ENCODE measurements around the gene MATN4. TPM values are rescaled to one million over a fixed set of nuclear protein-coding genes. Genes with fewer than 3 reads are reported as not detected.
A peak's percentile ranks its signal among the peaks of the same experiment; 100 is the strongest.

Gene MATN4
- total and polyA plus RNA-seq, 7 experiments from 2014 or later = 2.3 TPM; not detected in 6

GRCh38 chr20:45316150-45317080 is 8.3 kb upstream of the MATN4 start:
- ATAC-seq (no peak), DNase-seq (no peak)
- Histone ChIP-seq H3K36me3 (ENCODE audit: control insufficient read depth in 2 of 3, insufficient read depth in 3 of 3, low read length in 3 of 3) (no peaks in the 10 kb centered on the region), H3K27me3 (ENCODE audit: control insufficient read depth in 2 of 2, insufficient read depth in 2 of 2, low read length in 2 of 2) (no peaks in the 10 kb centered on the region), H3K27ac (ENCODE audit: low read depth, low read length) (no peak overlapping the region), H3K9me3 (ENCODE audit: control insufficient read depth in 2 of 3, low read length in 3 of 3) (no peaks in the 10 kb centered on the region), H3K4me1 (ENCODE audit: control insufficient read depth in 2 of 2, insufficient read depth in 2 of 2, low read length in 2 of 2) (peaks cover 15 to 16% of the 10 kb centered on the region in 2 donors), H3K4me3 (ENCODE audit: low read length) (no peak overlapping the region)
- CTCF ChIA-PET = interaction anchor here (7.3 kb wide), 1 partner anchor 454 kb away, joined by 67 read pairs; no protein-coding TSS in a partner anchor
- Mint-ChIP-seq H3K27me3 (peaks cover 27 to 44% (median 42%) of the 10 kb centered on the region in 5 donors), H3K27ac (no peak overlapping the region), H3K9me3 (peaks cover 0 to 1% (median 0%) of the 10 kb centered on the region in 11 donors), H3K36me3 (peaks cover 0 to 6% (median 0%) of the 10 kb centered on the region in 5 donors), H3K4me3 (peak overlapping the region in 2 of 10 donors; percentile 46 to 79), H3K4me1 (peaks cover 14 to 49% (median 26%) of the 10 kb centered on the region in 7 donors)
- intact Hi-C loops (cut with micrococcal nuclease) = no loop called here
- POLR2A ChIA-PET = no interaction called here

- no peak overlapping the region for H3K27ac Mint-ChIP-seq
- ChIA-PET POLR2A (no interaction called here), CTCF (interaction anchor here (0.6 to 7.3 kb wide), 2 partner anchors 455 to 462 kb away, joined by 3 to 67 read pairs; no protein-coding TSS in a partner anchor)
- peaks cover 0 to 6% (median 0%) of the 10 kb centered on the region in 5 donors for H3K36me3 Mint-ChIP-seq
- Histone ChIP-seq H3K27ac (ENCODE audit: low read depth, low read length) (no peak overlapping the region), H3K36me3 (ENCODE audit: control insufficient read depth in 2 of 3, insufficient read depth in 3 of 3, low read length in 3 of 3) (no peaks in the 10 kb centered on the region), H3K9me3 (ENCODE audit: control insufficient read depth in 2 of 3, low read length in 3 of 3) (no peaks in the 10 kb centered on the region), H3K27me3 (ENCODE audit: control insufficient read depth in 2 of 2, insufficient read depth in 2 of 2, low read length in 2 of 2) (no peaks in the 10 kb centered on the region), H3K4me3 (ENCODE audit: low read length) (no peak overlapping the region), H3K4me1 (ENCODE audit: control insufficient read depth in 2 of 2, insufficient read depth in 2 of 2, low read length in 2 of 2) (peaks cover 10 to 12% of the 10 kb centered on the region in 2 donors)
- intact Hi-C loops (cut with micrococcal nuclease) = no loop called here
- H3K4me1 Mint-ChIP-seq = peaks cover 21 to 46% (median 24%) of the 10 kb centered on the region in 7 donors
- peak overlapping the region in 1 of 10 donors; percentile 27 for H3K4me3 Mint-ChIP-seq
- peaks cover 27 to 51% (median 50%) of the 10 kb centered on the region in 5 donors for H3K27me3 Mint-ChIP-seq
- H3K9me3 Mint-ChIP-seq = peaks cover 0 to 1% (median 0%) of the 10 kb centered on the region in 11 donors
- no peak for ATAC-seq
- DNase-seq = no peak
These were observed 7.6 kb upstream of the MATN4 start for GRCh38 chr20:45315672-45316071.

DNA sequence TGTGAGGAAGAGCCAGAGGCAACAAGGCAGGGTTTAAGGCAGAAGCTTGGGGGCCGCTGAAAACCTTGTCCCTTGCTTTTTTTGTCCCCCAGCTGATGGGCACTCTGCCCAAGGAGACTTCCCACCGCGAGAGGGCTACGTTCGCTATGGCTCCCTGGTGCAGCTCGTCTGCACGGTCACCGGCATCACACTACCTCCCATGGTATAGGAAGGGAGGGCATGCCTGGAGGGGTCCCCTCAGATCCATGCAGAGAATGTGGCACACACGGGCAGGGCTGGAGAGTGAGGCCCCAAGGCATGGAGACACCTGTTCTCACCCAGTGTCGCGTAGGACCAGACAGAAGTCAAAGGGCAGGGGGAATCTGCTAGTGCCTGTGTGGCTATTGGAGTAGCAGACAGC is 5.8 kb upstream of the MATN4 start:
- ChIA-PET POLR2A (no interaction called here), CTCF (no interaction called here)
- Mint-ChIP-seq H3K4me1 (peaks cover 13 to 38% (median 15%) of the 10 kb centered on the region in 7 donors), H3K4me3 (no peak overlapping the region), H3K27ac (no peak overlapping the region), H3K9me3 (peaks cover 0 to 1% (median 0%) of the 10 kb centered on the region in 11 donors), H3K27me3 (peaks cover 27 to 68% (median 60%) of the 10 kb centered on the region in 5 donors), H3K36me3 (peaks cover 0 to 4% (median 0%) of the 10 kb centered on the region in 5 donors)
- Histone ChIP-seq H3K4me1 (ENCODE audit: control insufficient read depth in 2 of 2, insufficient read depth in 2 of 2, low read length in 2 of 2) (peaks cover under 1 to 3% of the 10 kb centered on the region in 2 donors), H3K27me3 (ENCODE audit: control insufficient read depth in 2 of 2, insufficient read depth in 2 of 2, low read length in 2 of 2) (no peaks in the 10 kb centered on the region), H3K4me3 (ENCODE audit: low read length) (no peak overlapping the region), H3K36me3 (ENCODE audit: control insufficient read depth in 2 of 3, insufficient read depth in 3 of 3, low read length in 3 of 3) (no peaks in the 10 kb centered on the region), H3K27ac (ENCODE audit: low read depth, low read length) (no peak overlapping the region), H3K9me3 (ENCODE audit: control insufficient read depth in 2 of 3, low read length in 3 of 3) (no peaks in the 10 kb centered on the region)
- ATAC-seq = no peak
- intact Hi-C loops (cut with micrococcal nuclease) = loop anchor here in 1 of 2 donors (5.0 kb wide), 1 partner anchor 302 kb away; no protein-coding TSS in a partner anchor
- DNase-seq = no peak

DNA sequence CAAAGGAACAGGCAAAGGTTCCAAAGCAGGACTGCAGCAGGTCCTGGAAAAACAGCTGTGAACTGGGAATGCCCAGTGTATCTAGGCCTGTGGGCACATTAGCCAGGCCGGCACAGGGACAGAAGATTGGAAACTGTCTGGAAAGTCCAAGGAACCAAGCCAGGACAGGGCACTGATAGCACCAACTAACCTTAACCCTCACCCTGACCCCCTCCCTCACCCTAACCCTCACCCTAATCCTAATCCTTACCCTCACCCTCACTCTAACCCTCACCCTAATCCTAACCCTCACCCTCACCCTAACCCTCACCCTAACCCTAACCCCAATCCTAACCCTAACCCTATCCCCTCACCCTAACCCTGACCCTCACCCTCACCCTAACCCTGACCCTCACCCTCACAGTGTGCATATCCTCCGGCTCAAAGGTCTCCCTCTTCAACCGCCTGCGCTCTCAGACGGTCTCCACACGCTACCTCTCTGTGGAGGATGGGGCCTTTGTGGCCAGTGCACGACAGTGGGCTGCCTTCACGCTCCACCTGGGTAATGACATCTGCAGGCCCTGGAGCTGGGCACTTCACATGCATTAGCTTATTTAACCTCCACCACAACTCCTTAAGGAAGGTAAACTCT is 5.1 kb upstream of the MATN4 start:
- Mint-ChIP-seq H3K4me3 (no peak overlapping the region), H3K9me3 (peaks cover 0 to 1% (median 0%) of the 10 kb centered on the region in 11 donors), H3K27ac (no peak overlapping the region), H3K36me3 (peaks cover 0 to 3% (median 0%) of the 10 kb centered on the region in 5 donors), H3K4me1 (peaks cover 8 to 30% (median 10%) of the 10 kb centered on the region in 7 donors), H3K27me3 (peaks cover 27 to 68% (median 61%) of the 10 kb centered on the region in 5 donors)
- intact Hi-C loops (cut with micrococcal nuclease) = loop anchor here in 1 of 2 donors (5.0 kb wide), 1 partner anchor 301 kb away; no protein-coding TSS in a partner anchor
- H3K4me1 ChIP-seq (ENCODE audit: control insufficient read depth in 2 of 2, insufficient read depth in 2 of 2, low read length in 2 of 2) = no peaks in the 10 kb centered on the region
- ATAC-seq (peak; percentile 18), DNase-seq (no peak)
- ChIA-PET CTCF (interaction anchor here (0.6 to 0.8 kb wide), 2 partner anchors 124 to 146 kb away, joined by 3 to 5 read pairs; no protein-coding TSS in a partner anchor), POLR2A (no interaction called here)
- H3K36me3 ChIP-seq (ENCODE audit: control insufficient read depth in 2 of 3, insufficient read depth in 3 of 3, low read length in 3 of 3) = no peaks in the 10 kb centered on the region
- no peak overlapping the region for H3K4me3 ChIP-seq (ENCODE audit: low read length)
- no peaks in the 10 kb centered on the region for H3K27me3 ChIP-seq (ENCODE audit: control insufficient read depth in 2 of 2, insufficient read depth in 2 of 2, low read length in 2 of 2)
- H3K9me3 ChIP-seq (ENCODE audit: control insufficient read depth in 2 of 3, low read length in 3 of 3) = no peaks in the 10 kb centered on the region
- no peak overlapping the region for H3K27ac ChIP-seq (ENCODE audit: low read depth, low read length)

GRCh38 chr20:45312241-45312640 is 4.1 kb upstream of the MATN4 start:
- peaks cover 0 to 1% (median 0%) of the 10 kb centered on the region in 11 donors for H3K9me3 Mint-ChIP-seq
- intact Hi-C loops (cut with micrococcal nuclease) = loop anchor here in 1 of 2 donors (5.0 kb wide), 1 partner anchor 300 kb away; no protein-coding TSS in a partner anchor
- peaks cover 7 to 24% (median 10%) of the 10 kb centered on the region in 7 donors for H3K4me1 Mint-ChIP-seq
- Histone ChIP-seq H3K4me1 (ENCODE audit: control insufficient read depth in 2 of 2, insufficient read depth in 2 of 2, low read length in 2 of 2) (no peaks in the 10 kb centered on the region), H3K27me3 (ENCODE audit: control insufficient read depth in 2 of 2, insufficient read depth in 2 of 2, low read length in 2 of 2) (no peaks in the 10 kb centered on the region), H3K36me3 (ENCODE audit: control insufficient read depth in 2 of 3, insufficient read depth in 3 of 3, low read length in 3 of 3) (no peaks in the 10 kb centered on the region), H3K27ac (ENCODE audit: low read depth, low read length) (no peak overlapping the region), H3K4me3 (ENCODE audit: low read length) (no peak overlapping the region), H3K9me3 (ENCODE audit: control insufficient read depth in 2 of 3, low read length in 3 of 3) (no peaks in the 10 kb centered on the region)
- no peak overlapping the region for H3K4me3 Mint-ChIP-seq
- peaks cover 28 to 73% (median 65%) of the 10 kb centered on the region in 5 donors for H3K27me3 Mint-ChIP-seq
- DNase-seq = no peak
- ChIA-PET CTCF (interaction anchor here (0.6 to 1.0 kb wide), 3 partner anchors 19 to 147 kb away, joined by 3 to 6 read pairs (median 5); no protein-coding TSS in a partner anchor), POLR2A (no interaction called here)
- peaks cover 0 to 3% (median 0%) of the 10 kb centered on the region in 5 donors for H3K36me3 Mint-ChIP-seq
- no peak overlapping the region for H3K27ac Mint-ChIP-seq
- ATAC-seq = no peak

DNA sequence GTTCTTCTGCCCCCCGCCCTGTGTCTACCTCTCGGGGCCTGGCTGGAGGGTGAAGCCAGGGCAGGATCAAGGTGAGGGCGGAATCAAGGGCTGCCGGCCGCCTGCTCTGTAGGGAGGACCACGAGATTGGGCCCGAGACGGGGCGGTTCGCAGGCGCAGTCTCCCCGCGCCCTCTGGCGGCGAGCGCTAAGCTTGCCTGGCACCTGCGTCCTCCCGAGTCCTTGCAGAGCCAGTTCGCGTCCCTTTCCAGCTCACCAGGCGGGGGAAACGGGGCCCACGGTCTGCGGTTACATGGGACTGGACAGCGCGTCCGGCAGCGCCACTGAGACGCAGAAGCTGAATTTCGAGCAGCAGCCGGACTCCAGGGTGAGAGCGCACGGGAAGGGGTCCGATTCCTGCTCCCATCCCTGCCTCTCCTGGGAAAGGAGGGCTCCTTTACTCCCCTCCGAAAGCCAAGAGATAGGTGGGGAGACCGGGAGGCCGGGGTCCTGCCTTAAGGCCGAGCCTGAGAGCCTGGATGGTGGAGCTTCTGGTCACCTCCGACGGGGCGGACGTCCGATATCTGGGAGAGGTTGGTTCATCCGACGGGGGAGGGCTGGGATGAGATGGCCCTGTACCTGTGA is 3.6 kb upstream of the MATN4 start:
- Histone ChIP-seq H3K27ac (ENCODE audit: low read depth, low read length) (no peak overlapping the region), H3K9me3 (ENCODE audit: control insufficient read depth in 2 of 3, low read length in 3 of 3) (no peaks in the 10 kb centered on the region), H3K4me1 (ENCODE audit: control insufficient read depth in 2 of 2, insufficient read depth in 2 of 2, low read length in 2 of 2) (no peaks in the 10 kb centered on the region), H3K27me3 (ENCODE audit: control insufficient read depth in 2 of 2, insufficient read depth in 2 of 2, low read length in 2 of 2) (no peaks in the 10 kb centered on the region), H3K36me3 (ENCODE audit: control insufficient read depth in 2 of 3, insufficient read depth in 3 of 3, low read length in 3 of 3) (no peaks in the 10 kb centered on the region), H3K4me3 (ENCODE audit: low read length) (no peak overlapping the region)
- Mint-ChIP-seq H3K4me1 (peaks cover 7 to 24% (median 10%) of the 10 kb centered on the region in 7 donors), H3K27me3 (peaks cover 25 to 67% (median 62%) of the 10 kb centered on the region in 5 donors), H3K36me3 (no peaks in the 10 kb centered on the region), H3K27ac (no peak overlapping the region), H3K4me3 (peak overlapping the region in 1 of 10 donors; percentile 10), H3K9me3 (peaks cover 0 to 1% (median 0%) of the 10 kb centered on the region in 11 donors)
- DNase-seq = peak in 8 of 9 donors; percentile 37 to 73 (median 42)
- peak; percentile 76 for ATAC-seq
- POLR2A ChIA-PET = no interaction called here
- CTCF ChIA-PET = interaction anchor here (1.0 kb wide), 1 partner anchor 18 kb away, joined by 6 read pairs; no protein-coding TSS in a partner anchor
- intact Hi-C loops (cut with micrococcal nuclease) = loop anchor here in 1 of 2 donors (2.0 to 5.0 kb wide), 2 partner anchors 299 to 459 kb away; no protein-coding TSS in a partner anchor
